Measurements from ENCODE around the gene ENTREP1.
A peak's percentile ranks its signal among the peaks of the same experiment; 100 is the strongest.

The ENTREP1 gene

DNA sequence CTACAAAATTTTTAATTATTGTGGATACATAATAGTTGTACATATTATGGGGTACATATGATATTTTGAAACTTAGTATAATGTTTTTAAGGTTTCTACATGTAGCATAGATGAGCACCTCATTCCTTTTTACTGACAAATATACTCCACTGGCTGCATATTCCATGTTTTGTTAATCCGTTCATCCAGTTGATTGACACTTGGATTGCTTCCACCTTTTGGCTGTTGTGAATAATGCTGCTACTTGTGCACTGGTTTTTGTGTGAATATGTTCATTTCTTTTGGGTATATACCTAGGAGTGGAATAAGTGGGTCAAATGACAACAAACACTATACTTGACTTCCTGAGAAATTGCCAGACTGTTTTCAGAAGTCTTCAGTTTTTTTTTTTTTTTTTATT lies 2.8 kb upstream of the ENTREP1 start:
- DNase-seq = no peak

DNA sequence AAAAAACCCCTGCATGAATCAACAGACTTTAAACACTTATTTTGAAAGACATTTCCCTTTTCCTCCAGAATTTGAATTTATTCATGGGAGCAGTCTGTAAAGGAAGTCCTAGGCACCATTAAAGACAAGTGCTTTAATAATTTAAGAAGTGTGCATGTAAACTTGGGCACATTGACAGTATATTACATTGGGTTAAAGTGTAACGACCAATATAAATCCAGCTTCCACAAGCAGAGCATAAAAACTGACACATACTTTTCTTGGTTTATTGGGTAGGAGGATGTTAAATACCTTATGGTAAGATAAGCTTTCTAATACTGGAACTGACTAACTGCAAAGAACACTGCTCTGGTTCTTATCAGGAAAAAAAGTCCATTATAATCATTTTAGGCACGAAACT lies 1.2 kb upstream of the ENTREP1 start:
- DNase-seq = no peak

DNA sequence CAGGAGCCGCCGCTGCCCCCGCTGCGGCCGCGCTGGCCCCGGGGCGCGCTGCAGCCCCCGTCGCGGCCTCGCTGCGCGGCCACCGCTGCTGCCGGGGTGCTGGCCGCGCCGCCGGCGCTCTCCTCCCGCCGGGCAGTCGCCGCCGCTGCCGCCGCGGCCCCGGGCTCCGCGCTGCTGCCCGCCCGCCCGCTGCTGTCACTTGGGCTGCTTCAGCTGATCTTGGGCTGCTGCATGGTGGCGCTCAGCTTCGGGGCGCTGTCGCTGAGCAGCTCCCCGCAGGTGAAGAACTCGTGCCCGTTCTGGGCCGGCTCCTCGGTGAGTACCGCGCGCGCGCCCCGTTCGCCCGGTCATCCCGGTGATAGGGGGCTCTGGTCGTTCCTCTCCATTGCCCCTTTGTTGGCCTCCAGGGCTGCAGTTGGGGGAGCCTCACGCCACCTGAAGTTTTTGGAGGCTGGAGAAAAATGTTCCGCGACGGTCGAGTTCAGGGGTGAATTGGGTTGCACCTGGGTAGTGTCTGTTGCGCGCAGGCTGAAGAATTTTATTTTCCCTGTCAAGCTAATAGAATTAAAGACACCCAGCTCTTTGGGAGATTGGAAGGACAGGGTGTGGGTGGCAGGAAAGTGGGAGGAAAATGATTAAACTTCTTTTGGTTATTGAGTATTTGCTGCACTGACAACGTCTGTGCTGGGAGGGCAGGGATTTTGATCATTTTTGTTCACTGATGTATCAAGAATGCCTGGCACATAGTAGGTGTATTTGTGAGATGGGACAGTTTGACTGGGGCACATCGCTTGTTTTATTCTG lies 596 bp downstream of the ENTREP1 start:
- DNase-seq = peak in 1 of 14 donors; percentile 40

DNA sequence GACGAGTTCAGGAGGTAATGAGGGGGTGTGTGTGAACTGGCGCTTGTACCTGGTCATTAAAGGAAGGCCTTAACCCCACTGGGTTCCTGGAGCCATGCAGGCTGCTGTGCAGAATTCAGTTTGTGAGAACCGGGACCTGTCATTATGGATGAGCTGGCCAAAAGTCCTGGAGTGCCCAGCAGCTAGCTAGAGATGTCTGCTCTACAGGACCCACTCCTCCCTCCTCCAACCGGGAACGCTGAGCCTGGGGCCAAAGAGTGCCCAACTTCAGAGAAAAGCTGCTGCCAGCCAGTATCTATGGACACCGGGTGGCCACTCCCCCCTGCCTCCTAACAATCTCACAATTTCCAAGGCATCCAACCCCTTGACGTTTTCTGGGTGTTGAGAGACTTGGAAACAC lies 1.2 kb downstream of the ENTREP1 start:
- peak in 5 of 14 donors; percentile 23 to 64 (median 35) for DNase-seq

DNA sequence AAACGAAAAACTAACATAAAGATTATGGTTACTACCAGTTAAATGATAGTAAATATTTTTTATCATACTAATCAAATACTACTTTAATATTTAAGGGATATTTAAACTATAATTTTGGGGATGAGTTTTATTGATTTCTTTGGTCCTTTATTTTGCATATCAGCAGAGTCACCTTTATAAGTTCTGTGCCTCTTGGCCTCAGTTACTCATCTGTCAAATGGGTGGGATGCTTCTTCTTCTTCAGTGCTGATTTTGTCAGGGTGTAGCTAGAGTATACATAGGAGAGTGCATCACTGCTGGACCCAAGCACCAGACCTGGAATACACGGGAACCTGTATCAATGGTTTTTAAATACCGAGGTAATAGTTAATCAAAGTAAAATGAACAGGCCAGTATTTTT lies 5.6 kb downstream of the ENTREP1 start:
- no peak for DNase-seq

DNA sequence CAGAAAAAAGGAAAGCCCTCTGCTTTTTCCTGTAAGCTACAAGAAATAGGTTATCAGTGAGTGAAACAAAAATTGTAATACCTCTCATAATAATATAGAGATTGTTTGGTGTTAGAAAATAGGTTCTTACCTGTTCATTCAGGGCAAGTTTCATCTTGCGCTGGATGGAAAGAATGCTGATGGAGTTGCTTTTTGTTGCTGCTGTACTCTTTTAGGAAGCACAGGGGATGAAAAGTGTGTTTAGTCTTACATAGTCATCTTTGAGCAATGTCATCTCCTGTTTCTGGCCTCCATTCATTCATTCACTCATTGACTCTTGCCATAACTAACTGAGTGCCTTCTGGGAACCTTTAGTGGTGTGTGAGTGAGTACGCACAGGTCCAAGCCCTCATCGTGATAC lies 6.4 kb downstream of the ENTREP1 start:
- no peak for DNase-seq

DNA sequence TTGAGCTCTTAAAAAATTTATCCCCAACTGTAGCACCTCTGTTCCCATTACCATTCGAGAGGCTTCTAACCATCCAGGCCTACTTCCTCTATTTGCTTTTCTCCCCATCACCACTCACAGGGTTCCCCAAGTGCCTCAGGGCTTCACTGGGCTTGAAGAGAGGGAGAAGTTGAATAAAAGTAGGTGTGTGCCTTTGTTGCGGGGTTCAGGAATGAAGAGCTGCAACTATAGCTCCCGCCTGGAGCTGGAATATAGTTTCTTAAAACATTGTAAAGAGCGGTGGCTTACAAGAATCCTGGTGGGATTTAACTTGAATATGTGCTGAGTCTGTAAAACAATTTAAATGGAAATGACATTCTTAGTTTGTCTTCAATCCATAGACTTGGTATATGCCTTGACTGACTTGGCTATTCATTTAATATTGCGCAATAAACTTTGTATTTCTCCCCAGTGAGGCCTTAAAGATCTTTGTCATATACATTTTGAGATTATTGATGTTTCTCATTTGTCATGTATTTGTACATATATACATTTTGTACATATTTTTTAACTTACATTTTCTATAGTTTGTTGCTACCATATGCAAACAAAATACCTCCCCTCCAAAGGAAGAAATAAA lies 7.2 kb downstream of the ENTREP1 start:
- DNase-seq = no peak

DNA sequence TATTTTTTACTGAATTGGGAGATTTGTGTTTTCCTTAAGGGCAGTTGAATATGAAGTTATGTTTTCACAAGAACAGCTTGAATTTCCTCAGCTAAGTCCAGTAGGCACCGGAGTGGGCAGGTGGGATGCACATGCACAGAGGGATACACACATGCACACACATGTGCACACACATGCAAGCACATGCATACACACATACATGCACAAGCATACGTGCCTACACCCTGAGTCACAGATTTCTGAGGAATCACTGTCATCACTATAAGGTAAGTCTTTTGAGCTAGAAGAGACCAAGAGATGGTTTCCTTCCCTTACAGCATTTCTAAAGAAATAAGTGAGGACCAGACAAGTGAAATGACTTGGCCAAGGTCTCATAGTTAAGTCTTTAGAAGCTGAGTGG lies 8.7 kb downstream of the ENTREP1 start:
- DNase-seq = no peak

DNA sequence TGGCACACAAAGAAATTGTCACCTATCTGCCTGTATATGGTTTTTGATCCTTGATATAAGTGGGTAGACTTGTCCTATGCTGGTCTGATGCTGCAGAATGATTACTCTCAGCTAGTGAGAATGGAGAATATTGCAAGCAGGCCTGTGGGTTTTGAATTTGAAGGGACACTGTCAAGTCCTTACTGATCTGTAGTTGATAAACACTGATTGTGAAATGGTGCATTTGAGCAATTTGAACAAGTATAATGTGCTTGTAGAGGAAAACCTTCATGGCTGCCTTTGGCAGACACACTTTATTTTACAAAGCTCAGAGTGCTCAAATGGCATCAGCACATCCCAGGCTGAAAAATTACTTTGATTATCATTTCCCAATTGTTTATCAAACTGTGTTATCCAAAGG lies 9.3 kb downstream of the ENTREP1 start:
- no peak for DNase-seq

DNA sequence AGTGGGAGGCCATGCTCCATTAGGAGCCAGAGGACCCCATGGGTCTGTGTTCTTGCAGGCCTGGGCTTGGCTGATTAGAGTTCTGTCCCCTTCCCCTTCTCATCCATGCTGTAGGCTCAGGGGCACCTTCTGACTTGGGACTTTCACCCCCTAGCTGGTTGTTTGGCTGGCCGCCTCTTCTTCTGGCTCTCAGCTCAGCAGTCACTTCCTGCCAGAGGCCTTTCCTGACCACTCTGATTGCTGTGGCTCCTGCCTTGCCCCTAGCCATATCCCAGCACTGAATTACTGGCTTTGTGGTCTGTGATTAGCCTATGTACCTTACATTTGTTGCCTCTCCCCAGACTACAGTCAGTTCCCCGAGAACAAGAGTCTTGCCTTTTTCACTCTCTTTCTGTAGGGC lies 14.6 kb downstream of the ENTREP1 start:
- no peak for DNase-seq

DNA sequence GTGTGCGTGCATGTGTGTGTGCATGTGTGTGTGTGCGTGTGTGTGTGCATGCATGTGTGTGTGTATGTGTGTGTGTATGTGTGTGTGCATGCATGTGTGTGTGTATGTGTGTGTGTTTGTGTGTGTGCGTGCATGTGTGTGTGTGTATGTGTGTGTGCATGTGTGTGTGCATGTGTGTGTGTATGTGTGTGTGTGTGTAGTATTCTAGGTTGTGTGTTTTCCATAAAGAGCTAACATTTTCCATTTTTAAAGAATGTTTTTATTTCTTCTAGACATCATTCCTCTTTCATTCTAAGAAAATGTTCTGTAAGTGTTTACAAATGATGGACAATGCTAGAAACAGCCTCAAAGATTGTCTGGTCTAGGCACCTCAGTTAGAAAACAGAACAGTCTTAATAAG lies 15.6 kb downstream of the ENTREP1 start:
- DNase-seq = no peak

DNA sequence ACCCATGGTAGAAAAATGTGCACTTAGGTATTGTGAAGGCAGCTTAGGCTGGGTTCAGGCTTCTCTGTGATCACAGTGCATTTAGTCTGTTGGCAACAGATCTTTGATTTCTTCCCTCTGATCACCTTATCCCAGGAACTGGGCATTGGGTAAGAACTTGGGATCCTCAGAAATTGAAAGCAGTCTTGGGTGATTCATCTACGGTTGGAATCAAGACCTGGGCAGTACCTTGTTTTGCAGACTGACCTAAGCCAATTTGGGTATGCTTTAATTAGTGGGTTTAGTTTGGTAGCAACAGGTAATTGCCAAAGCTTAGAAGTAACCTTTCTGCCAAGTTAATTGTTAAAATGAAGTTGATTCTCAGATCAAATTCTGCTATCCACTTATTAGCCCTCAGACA lies 17.8 kb downstream of the ENTREP1 start:
- no peak for DNase-seq

DNA sequence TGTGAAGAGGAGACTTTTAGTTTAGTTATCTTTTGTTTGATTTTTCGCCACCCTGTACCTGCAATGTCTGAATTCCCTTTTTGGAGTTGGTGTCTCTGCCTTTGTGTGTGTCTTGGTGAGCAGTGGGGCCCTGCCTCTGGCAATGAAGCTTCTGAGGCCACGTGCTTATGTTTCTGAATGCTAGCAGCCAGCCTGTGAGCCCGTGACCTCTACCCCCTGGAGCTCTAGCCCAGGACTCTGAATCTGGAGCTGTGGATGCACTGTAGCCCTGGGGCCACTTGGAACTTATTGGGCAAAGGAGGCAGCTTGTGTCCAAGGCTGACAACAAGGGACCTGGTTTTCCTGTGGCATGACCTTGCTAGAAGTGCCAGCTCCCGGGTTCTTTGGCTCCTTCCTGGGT lies 19.4 kb downstream of the ENTREP1 start:
- no peak for DNase-seq

DNA sequence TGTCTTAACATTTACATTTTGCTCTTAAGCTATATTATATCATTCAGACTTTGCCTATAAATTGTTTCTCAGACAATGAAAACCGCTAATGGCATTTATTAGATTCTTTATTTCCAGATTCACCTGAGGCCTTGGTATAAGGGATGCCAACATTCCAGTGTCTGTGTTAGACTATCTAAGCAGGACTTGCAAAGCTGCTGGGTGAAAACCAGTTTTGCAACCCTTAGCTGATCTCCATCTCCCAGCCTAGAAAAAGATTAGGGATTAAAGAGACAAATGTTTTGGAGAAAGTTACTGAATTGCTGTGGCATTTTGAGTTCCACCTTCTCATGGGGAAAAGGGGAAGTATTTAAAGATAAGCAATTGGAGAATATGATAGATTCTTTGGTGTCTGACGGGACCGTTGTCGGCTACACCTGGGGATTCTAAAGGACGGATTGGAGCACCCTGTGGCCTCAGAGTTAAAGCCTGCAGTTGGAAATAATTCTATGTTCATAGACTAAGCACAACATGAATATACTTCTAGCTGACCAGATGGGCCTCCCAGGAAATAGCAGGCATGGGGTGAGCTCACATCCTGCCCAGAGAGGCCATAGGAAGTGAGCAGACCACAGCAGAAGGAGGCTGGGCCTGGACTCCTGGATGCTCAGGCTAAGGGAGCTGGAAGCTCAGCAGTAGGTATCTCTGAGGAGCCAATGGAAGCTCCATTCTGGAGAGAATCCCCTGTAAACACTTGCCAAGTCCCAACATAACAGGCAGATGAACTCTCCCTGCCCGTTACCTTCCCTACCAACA lies 21.8 kb downstream of the ENTREP1 start:
- no peak for DNase-seq

DNA sequence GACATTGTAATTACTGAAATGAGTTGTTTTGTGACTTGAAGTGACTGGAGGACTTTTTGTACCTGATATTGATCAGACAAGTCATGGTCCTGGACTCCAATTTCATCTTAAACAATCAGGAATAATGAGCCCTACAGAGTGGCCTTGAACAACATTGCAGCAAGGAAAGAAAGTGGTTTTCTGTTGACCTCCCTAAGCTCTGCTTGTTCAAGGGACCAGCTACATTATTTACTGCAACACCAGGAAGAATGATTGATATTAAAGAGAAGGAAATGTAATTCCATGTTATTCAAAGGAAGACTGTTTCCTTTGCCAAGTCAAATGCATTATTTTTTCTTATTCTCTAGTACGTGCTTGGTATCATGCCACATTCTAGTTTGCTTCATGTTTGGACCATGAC lies 22.6 kb downstream of the ENTREP1 start:
- DNase-seq = no peak

DNA sequence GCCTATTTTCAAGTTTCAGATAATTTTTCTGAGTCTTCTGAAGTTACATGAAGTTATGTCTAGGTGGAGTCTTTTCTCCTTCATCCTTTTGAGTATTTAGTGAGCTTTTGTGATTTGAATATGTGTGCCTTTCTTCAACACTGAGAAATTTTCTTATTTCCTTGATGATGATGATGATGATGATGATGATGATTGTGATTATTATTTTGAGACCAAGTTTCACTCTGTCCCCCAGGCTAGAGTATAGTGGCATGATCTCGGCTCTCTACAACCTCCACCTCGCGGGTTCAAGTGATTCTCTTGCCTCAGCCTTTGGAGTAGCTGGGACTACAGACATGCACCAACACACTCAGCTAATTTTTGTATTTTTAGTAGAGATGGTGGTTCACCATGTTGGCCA lies 26.2 kb downstream of the ENTREP1 start:
- DNase-seq = no peak

DNA sequence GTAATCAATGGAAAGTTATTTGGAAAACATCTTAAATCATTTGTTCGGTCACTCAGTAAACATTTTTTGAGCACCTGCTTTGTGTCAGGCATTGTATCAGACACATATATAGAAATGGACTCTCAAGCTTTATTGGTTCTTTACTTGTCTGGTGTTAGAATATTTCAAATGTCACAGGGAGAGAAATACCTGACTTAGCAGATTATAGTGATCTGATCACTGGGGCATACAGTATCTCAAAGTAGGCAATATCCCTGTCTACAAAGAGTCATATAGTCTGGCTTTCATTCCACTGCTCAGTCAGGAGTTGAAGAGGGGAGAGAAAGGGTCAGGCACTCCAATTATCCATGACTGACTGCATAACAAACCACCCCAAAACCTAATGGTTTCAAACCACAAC lies 30.2 kb downstream of the ENTREP1 start:
- no peak for DNase-seq

DNA sequence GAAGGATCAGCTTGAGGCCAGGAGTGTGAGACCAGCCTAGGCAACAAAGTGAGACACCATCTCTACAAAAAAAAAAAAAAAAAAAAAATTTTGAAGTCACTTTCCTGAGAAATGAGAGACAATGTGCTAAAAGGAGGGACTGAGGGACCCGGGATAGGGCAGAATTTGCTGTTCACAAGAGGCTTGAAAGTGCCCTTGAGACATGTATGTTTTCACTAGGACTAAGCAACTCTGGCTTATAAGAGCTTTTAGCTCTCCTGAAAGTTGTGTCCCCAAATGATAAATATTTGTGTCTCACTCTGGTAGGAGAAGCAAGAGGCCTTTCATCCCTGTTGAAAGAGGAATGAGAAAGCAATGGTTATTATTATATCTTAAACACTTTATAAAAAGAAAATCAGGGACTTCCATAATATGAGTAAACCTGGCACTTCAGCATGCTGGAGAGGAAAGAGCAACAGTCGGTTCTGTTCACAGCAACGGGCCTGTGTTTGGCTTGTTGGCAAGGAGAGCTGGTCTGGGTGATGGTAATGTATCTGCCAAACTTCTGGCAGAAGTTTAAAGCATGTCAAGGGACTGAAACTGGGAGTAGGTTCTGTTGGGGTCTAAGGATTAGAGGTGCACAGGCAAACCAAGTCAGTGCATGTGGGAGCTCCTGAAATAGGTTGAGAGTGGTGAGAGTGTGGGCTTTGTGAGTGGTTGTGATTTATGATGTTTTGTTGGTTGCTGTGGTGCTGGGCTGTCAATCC lies 32.2 kb downstream of the ENTREP1 start:
- DNase-seq = no peak

DNA sequence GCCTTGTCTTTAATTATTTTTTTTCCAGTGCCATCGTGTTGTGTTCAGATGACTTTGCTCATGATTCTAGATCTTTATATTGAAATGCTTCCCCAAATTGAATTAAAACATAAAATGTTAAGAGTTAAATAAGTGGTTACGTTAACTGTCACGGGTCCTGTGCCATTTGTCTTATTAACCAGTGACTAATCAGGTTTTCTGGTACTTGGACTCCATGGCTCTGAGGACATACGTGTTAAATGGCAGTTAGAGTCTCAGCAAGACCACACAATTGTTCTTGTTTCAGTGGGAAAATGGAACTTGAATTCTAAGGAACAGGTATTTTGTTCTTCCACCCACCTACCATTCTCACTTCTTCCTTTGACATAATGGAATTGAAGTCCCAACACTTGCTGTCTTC lies 32.8 kb downstream of the ENTREP1 start:
- DNase-seq = no peak

DNA sequence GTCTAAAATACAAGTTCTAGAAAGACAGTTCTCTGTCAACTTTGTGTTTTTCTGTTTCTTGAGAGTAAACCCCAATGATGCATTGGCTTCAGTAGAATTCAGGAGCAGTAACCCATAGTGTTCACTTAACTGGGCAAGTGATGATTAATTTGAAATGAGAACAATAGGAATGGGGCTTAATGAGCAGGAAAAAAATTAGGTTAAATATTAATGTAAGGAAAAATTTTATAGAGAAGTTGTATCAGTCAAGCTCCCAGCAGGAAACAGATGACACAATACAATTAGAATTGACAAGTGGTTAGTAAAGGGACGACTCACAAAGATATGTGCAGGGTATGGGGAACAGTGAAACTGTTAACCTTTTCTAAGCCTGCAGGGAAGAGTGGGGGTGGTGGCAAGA lies 38.2 kb downstream of the ENTREP1 start:
- no peak for DNase-seq

DNA sequence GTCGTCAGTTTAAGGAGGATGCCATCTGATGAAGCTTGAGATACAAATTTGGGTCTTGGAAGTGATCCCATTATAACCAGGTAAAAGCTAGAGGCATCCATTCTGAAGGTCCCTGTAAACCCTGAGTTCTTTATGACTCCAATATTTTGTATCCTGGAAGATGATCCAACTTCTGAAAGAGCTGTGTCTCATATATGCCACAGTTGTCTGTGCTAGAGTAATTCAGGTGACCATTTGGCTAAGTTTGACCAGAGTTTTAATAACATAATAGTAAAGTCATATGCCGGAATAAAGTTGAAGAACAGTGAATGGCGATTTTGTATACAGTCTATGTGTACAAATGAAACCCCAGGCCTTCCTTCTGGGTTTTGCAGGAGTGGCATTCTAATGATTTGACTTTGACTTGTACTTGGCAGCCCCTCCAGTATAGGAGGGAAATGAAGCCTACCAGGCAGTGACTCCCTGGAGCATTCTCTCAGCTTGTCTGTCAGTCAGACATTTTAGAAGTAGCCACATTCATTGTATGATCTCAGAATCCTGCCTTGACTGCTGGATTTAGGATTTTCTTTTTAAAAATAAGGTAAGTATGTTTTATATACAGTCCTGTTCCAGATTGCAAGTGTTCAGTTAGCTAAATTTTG lies 39.6 kb downstream of the ENTREP1 start:
- DNase-seq = no peak

DNA sequence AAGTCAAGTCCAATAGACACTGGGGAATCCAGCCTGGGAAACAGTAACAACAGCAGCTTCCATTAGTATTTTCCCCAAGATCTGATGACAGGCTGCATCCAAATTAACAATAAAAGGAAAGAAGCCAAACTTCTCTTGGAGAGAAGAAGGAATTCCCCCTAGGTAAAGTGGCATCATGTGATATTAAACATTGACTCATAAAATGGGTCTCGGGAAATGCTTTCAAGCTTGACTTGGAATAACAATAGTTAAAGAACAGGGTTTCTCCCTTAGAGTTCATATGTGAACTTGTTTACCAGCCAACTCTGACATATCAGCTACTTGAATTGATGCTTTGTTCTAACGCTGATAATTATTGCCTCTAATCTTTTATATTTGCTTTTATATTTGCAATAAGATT lies 45.4 kb downstream of the ENTREP1 start:
- no peak for DNase-seq

Data from C1 segment of cervical spinal cord (tissue), 14 donors.